ENCODE measurements around the gene SIGLEC9.
A peak's percentile ranks its signal among the peaks of the same experiment; 100 is the strongest.

- TF ChIP-seq CTCF (IDR thresholded peaks at IDR 0.05) (peak in 2 of 5 experiments; percentile 45 to 55), POLR2A (IDR thresholded peaks at IDR 0.05) (peak; percentile 53), EP300 (IDR thresholded peaks at IDR 0.05; ENCODE audit: low read depth) (no peak)
Observed at GRCh38 chr19:51108066-51108804, 16.5 kb upstream of the SIGLEC9 start, which contains the start of gene CTU1.

Data from transverse colon (tissue), 3 donors.